Stimulated activated naive CD4-positive, alpha-beta T cell (primary cell): Measurements from ENCODE around the gene RPTOR.

Experiments used
- DNase-seq, 6 experiments: peaks; one replicate each; lab custom pipeline; 2025; lab: John Stamatoyannopoulos, UW

RPTOR gene

DNA sequence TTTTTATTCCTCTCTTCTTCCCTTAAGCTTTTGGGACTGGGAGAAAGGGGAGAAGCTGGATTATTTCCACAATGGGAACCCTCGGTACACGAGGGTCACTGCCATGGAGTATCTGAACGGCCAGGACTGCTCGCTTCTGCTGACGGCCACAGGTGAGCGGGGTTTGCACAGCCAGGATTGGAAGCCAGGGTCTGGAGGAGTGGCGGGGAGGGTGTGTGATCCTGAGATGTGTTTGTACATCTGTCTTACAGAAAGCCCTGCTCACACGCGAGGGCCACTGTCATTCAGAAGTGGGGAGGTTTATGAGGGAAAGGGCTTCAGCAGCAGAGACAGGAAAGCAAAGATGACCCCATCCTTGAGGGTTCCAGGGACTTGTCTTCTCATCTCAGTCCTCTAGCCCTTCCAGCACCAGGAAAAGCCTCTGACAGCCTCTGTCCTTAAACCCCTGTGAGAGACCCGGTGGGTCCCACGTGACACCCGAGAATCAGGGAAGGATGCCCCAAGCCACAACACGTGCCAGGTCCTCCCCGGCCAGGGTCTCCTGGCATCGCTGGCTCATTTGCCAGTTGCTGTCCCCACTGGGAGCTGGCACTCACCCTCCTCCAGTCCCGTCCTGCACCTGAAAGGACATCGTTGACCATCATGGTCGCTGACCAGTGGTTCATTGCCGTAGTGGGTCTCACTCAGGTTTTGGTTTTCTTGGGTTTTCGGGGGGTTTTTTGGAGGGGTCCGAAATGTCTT lies 402.7 kb downstream of the RPTOR start:
- DNase-seq = no peak

DNA sequence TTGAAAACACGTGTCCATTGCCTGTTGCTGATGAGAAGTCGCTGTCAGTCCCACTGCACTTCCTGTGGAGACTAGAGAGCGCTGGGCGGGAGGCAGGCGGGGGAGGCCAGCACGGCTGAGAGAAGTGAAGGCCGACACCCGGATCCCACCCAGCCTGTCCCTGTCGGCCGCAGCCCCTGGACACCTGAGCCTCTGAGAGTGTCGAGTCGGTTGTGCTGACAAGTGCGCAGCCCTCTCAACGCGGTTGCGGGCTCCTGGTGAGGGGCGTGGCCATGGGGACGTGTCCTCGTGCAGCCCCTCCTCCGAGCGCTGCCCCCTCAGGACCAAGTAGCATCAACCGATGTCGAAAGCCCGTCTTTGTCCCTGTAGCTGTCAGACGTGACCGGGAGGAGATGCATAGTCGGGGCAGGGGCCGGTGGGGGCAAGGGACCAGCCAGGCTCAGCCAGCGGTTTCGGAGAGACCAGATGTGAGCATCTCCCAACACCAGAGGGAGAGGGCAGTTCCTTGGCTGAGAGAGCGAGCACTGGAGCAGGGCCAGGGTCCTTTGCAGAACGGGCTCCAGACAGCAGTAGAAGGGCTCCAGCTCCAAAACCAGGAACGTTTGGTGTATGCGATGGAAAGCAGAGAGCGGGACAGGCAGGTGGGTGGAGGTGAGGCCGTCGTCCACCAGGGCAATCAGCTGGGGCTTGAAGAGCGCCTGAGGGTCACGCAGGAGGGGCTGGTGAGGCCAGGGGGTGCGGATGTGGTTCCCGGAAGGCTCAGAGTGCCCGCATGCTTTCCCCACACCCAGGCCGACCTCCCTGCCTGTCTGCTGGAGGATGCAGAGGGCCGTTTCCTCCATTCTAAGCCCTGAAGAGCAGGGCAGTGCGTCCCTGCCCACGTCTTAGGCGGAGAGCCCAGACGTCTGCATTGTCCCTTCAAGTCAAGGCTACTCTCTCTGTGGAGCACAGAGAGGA lies 403.7 kb downstream of the RPTOR start:
- DNase-seq = no peak

DNA sequence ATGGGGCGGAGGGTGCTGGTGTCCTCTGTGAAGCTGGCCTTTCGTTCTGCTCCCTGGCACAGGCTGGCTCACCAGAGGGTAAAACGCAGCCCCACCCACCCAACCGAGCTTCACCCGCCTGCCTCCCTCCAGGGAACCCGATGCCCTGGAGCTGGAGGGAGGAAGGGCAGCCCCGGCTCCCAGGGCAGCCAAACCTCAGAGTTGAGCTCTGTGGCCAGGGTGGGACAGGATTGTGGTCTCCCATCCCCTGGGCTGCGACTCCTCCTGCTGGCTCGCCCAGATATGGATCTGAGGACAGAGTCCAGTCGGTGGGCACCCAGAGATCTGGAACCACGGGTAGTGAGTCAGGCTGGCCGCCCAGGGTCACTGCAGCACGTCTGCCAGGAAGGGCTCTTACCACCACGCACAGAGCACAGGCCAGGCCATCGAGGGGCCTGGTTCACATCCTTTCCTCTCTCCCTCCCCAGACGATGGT lies 404.4 kb downstream of the RPTOR start:
- DNase-seq = no peak

DNA sequence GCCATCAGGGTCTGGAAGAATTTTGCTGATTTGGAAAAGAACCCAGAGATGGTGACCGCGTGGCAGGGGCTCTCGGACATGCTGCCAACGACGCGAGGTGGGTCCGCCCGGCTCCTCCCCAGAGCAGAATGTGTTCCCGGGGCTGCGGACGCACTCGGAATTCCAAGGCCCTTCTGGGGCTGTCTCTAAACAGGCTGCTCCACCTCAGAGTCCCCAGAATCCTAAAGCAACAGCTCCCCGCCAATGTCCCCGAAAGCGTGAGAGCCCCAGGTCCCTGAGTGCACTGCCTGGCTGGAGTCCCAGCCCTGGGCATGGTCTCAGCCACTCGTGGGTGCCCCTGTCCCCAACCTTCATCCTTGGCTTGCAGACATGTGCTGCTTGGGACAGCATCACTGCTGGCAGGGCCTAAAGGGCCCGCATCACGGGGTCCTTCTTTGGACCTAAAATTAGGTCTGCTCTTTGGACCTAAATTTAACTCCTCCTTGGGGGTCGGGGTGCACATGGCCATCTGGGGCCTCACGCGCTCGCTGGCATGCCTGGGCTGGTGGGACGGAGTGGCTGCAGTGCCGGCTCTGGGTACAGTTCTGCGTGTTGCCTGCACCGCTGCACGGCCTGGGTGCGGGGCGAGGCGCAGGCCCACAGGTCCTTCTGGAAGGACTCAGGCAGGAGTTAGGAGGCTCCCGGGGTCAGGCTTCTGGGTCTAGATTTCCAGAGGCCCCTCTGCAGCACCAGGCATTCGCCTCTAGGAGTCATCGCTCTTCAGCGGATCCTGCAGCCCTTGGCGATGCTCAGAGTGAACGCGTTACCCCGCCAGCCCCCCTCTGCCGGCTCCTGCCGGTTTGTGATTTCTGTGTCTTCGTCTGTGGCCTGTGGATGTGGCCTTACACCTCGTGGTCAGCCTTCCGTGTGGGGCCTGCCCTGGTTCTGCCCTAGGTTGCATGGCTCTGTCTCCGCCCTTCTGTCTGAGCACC lies 405.1 kb downstream of the RPTOR start:
- no peak for DNase-seq

DNA sequence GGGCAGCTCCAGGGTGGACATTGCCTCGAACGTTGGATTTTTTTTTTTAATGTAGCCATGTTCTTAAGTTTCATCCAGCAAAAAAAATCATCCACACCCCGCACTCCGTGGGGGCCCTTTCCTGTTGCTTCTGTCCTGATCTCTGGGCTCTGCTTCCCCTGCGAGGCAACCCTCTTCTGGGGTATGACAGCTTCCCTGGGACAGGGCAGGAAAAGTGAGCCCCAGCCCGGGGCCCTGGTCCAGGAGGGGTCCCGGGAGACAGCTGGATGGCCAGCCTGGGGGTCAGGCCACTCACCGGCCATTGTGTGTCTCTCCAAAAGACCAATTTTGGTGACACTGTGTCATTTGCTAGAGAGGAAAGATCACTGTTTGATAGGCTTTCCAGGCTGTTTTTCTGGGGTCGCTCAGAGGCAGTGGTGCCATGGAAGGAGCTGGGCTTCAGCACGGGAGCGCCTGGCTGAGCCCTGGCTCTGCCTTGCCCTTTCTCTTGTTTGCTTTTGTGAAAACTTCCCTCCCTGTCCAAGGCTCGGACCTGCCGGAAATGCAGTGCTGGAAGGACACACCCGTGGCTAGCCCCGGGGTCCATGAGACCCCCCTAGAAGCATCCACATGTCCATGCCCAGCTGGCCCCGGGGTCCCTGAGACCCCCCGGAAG lies 406.0 kb downstream of the RPTOR start:
- DNase-seq = no peak

DNA sequence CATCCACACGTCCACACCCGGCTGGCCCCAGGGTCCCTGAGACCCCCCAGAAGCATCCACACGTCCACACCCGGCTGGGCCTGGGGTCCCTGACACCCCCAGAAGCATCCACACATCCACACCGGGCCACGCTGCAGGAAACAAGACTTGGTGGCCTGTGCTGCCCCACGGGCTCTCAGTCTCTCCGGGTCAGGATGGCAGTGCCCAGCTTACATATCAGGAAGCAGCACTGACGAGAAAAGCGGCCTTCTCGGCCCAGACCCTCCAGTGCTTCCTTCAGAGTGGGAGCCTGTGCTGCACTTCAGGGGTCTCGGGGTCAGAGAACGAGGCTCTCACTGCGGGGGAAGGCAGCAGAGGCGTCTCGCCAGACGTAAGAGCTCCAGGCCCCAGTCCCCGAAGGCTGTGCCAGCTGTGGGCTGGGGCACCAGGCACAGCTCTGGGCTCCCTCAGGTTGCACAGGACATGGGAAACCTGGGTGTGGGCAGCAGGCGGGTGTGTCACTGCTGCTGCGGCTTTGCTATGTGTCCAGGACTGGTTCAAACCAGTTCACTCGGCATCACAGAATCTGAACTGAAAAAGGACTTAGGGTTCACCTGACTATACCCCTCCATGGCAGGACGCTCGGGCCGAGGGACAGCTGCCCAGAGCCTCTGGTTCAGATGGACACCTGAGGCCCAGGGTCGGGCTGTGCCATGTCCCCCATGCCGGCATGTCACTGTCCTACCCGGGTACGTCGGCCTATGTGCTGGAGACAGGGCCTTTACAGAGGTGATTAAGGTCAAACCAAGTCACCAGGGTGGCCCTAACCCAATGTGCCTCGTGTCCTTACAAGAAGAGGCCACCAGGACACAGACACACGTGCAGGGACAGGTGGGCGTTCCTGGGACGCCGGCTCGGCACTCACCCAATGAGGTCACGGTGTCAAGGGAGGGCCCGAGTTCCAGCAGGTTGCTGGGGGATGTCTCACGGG lies 406.8 kb downstream of the RPTOR start:
- no peak for DNase-seq

DNA sequence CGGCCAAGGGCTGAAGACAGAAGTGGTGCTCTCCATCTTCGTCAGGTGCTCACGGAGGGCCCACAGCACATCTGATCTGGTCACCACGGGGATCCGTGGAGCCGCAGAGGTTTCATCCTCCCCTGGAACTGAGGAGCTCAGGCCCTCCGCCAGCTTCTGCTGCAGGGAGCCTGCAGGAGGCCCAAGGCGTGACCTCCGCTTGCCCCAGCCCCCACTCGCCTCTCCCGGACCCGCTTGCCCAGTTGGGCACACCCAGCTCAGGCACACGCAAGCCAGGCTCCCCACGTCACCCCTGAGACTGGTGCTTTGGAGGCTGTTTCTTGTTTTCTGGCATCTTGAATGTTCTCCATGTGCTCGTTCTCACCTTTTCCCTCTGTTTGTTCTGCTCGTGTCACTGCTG lies 407.7 kb downstream of the RPTOR start:
- DNase-seq = no peak

DNA sequence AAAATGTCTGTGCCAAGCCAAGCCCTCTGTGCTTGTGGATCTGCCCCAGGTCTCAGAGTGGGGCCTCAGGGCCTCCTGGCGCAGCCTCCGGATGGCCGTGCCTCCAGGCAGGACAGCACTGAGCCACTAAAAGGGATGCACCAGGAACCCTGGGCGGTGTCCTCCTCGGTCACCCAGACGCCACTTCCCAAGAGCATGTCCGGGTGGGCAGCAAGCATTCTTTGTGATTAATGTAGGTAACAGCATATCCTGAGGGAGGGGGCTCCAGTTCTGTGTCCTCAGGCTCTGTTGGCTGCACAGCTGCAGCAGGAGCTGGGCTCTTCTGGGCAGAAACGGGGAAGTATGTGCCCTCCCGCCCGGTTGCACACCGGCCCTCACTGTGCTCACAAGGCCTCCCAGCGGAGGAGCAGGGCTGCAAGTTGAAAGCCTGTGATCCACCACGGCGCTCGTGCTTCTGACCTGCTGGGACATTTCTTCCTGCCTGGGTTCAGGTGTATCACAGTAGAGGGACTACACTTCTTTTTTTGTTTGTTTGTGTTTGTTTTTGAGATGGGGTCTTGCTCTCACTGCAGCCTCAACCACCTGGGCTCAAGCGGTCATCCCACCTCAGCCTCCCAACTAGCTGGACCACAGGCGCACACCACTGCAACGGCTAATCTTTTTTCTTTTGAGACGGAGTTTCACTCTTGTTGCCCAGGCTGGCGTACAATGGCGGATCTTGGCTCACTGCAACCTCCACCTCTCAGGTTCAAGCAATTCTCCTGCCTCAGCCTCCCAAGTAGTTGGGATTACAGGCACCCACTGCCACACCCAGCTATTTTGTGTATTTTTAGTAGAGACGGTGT lies 409.1 kb downstream of the RPTOR start:
- no peak for DNase-seq

DNA sequence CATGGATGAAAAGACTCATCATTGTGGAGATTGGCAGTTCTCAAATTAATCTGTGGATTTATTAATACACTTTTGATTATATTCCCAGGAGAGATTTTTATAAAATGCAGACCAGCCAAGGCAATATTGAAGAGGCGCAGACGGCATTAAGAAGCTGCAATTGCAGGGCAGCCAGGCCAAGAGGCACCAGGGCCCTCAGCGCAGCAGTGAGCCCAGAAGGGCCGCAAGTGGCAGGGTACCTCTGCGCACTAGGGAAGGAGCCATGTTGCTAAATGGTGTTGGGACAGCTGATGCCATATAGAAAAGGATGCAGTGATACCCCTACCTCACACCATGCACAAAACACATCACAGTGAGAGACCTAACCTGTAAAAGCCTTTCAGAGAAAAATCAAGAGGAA lies 410.4 kb downstream of the RPTOR start:
- DNase-seq = no peak

DNA sequence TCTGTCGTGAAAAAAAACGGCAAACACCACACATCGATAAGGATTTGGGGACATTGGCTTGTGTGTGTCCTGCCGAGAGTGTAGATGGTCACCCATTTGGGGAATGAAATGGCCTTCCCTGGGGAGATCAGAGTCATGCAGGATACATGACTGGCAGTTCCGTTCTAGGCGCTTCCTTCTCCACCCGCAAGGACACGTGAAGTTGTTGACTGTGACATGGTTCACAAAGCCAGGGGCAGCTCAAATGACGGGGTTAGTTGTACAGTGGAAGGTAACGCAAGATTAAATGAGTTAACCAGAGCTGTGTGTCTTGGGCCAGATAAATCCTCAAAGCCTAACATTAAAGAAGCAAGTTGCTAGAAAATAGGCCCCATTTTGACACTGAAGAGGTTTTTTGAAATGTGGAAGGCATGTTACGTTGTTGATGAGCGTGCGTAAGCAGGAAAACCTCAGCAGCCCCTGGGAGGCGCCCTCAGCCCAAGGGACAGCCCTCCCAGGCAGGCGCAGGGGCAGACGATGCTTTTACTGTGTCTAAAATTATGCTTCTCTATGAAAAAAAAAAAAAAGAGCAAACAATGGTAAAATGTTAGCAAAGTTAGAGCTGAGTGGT lies 411.1 kb downstream of the RPTOR start:
- no peak for DNase-seq

DNA sequence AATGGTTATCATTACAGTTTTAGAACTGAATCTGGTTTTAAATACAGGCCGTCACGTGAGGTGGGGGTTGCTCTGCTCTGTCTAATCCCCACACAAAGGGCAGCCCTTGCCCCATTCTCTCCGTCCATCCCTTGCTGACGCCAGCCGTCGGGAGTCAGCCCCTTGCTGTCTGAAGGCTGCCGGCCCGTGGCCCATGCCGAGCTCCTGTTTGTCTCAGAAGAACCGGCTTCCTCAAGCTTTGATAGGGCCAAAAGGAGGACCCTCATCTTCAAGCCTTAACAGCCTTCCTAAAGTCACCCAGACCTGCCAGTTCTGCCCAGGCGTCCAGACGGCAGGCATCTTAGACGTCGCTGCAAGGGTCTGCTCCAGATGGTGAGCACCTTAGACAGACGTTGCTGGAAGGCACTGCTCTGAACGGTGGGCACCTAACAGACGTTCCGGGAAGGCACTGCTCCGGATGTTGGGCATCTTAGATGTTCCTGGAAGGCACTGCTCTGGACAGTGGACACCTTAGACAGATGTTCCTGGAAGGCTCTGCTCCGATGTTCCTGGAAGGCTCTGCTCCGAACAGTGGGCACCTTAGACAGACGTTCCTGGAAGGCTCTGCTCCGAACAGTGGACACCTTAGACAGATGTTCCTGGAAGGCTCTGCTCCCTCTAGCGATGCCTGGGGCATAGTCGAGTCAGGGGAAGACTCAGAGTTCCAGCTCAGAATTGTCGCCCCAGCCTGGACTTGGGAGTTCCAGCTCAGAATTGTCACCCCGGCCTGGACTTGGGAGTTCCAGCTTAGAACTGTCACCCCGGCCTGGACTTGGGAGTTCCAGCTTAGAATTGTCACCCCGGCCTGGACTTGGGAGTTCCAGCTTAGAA lies 411.9 kb downstream of the RPTOR start:
- no peak for DNase-seq

DNA sequence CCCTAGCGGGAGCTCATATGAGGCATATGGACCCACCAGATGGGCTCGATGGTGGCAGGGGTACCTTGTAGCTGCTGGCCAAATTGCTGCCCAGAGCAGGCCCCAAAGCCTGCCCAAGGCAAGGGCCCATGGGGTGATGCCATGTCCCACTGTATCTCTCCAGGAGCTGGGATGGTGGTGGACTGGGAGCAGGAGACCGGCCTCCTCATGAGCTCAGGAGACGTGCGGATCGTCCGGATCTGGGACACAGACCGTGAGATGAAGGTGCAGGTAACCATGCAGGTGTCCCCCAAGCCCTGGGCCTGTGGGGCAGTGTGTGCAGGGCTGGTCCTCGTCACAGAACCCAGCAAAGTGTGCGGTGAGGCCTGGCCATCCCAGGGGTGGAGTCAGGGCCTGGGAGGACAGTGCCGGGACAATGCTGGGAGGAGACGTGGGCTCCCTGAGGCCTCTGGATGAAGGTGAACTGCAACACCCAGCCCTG lies 412.9 kb downstream of the RPTOR start:
- DNase-seq = no peak

DNA sequence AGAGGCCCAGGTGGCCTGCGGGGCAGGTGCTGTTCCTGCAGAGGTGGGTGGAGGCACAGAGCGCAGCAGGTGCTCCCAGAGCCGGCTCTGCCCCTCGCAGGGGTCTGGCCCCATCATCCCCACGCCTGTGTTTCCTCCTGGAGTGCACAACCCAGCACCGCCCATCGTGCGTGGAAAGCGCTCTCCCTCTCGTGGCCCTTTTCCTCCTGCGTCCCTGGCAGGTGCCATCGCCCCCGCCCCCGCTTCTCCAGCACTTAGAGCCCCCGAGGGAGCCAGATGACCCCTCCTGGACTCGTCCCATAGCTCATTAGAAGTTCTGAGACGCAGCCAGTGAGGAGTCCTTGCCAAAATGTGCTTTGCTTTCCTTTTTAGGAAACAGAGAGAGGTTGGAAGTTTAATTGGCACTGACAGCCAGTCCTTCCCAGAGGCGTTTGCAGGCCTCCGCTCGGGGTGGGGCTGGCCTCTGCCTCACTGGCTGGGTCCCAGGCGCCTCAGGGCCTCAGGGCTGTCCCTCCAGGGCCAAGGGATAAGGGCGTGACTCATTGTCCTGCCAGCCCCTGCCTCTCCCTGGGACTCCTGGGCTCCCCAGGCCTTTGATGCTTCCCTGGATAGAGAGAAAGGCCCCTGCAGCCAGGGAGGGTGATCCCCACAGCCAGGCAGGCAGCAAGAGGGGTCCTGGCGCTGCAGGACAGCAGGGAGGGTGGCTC lies 414.8 kb downstream of the RPTOR start:
- no peak for DNase-seq

DNA sequence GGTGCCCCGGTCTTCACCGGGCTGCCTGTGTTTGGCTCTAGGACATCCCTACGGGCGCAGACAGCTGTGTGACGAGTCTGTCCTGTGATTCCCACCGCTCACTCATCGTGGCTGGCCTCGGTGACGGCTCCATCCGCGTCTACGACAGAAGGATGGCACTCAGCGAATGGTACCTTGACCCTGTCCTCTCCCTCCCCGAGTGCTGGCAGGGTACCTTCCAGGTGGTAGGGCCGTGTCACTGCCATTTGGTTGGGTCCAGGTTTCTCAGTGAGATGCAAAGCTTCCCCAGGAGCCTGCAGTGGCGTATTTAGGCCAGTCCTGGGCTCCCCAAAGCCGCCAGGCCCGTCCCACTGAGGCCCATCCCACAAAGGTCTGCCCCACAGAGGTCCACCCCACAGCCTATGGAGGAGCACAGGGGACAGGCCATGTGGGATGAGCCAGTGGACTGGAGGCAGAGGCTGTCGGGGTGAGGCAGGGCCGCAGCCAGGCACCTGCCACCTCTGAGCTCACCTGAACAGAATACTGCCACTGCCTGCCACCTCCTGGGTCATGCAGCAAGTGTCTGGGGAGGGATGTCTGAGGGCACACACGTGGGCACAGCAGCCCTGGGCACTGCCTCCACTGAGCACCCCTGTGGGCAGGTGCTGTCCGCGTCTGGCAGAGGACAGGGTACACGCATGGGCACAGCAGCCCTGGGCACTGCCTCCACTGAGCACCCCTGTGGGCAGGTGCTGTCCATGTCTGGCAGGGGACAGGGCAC lies 415.6 kb downstream of the RPTOR start:
- DNase-seq = no peak

DNA sequence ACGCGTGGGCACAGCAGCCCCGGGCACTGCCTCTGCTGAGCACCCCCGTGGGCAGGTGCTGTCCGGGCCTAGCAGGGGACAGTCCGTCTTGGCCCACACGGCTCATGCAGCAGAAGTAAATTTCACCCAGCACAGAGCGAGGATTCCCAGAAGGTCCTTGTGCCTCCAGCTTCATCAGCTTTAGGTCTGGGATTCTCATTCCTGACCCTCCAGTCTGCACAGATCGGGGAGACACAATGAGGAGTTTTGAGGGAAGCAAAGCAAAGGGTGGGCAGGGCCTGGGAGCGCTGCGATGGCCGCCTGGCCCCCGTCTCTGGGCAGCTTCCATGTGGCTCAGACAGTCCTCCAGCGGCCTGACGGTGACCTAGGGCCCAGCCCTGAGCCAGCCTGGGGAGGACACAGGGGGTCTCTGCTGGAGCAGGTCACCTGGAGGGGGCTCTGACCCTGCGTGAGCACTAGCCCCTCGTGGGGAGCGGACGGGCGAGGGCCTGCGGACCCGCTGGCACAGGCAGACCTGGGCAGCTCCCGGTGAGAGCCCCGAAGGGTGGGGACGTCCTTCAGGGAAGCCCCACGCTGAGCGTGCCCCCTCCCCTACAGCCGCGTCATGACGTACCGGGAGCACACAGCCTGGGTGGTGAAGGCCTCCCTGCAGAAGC lies 416.3 kb downstream of the RPTOR start:
- DNase-seq = no peak
